Uterus (tissue), 4 donors: Measurements from ENCODE around the gene KRTAP3-3. TPM values are rescaled to one million over a fixed set of nuclear protein-coding genes. Genes with fewer than 3 reads are reported as not detected.
"Not testable (repeated sequence)": the region's sequence is repeated elsewhere in the genome, so short reads cannot be mapped to it uniquely, and the experiment has no call there.

ENCODE experiments used
- DNase-seq, 2 donors: peaks; one replicate each; pipeline ENCODE4 v3.0.0-alpha.2; 2019 to 2020
- H3K27ac ChIP-seq, 2 donors: fragments of 200-600 bp; sonication (generic); 1 replicate in 1 of 2; 2 replicates in 1 of 2; pipeline ENCODE4 v1.5.1; 2016 to 2018
- H3K27me3 ChIP-seq, 2 donors: fragments of 200-600 bp; sonication (generic); one replicate each; pipeline ENCODE4 v1.5.1; 2018 to 2019; ENCODE audit warnings: control low read depth in 1 of 2
- H3K36me3 ChIP-seq, 2 donors: fragments of 200-600 bp; sonication (generic); one replicate each; pipeline ENCODE4 v1.5.1; 2019; ENCODE audit warnings: control low read depth in 1 of 2
- H3K4me1 ChIP-seq, 2 donors: fragments of 200-600 bp; sonication (generic); one replicate each; pipeline ENCODE4 v1.5.1; 2018 to 2019; ENCODE audit warnings: control low read depth in 1 of 2
- H3K4me3 ChIP-seq, 2 donors: fragments of 200-600 bp; sonication (generic); 1 replicate in 1 of 2; 2 replicates in 1 of 2; pipeline ENCODE4 v1.5.1; 2018 to 2019; ENCODE audit warnings: mild to moderate bottlenecking in 1 of 2
- H3K9me3 ChIP-seq, 2 donors: fragments of 200-600 bp; sonication (generic); one replicate each; pipeline ENCODE4 v1.5.1; 2019; ENCODE audit warnings: control low read depth in 1 of 2
- CTCF ChIP-seq, 4 experiments: fragments of 200-600 bp in 2 of 4; fragments of 450-650 bp in 2 of 4; sonication (generic) in 2 of 4; IDR thresholded peaks; one replicate each; pipeline ENCODE4 v1.5.1; 2016 to 2019; ENCODE audit warnings: antibody characterized with exemption in 4 of 4, mild to moderate bottlenecking in 2 of 4, moderate library complexity in 1 of 4
- POLR2A ChIP-seq, 2 donors: fragments of 450-650 bp; IDR thresholded peaks; one replicate each; pipeline ENCODE4 v1.6.1; 2016; ENCODE audit warnings: antibody characterized with exemption in 2 of 2, mild to moderate bottlenecking in 1 of 2, moderate library complexity in 1 of 2
- intact Hi-C: fragments of 100-400 bp; cut with DNase I; formaldehyde crosslinking; loops from one replicate; pipeline ENCODE4 v1.15.1; 2023; ENCODE audit warnings: low total_unique reads
- total RNA-seq, 4 donors: library from RNA; depleted of rRNA in 3 of 4; stranded (reverse); fragments of >200 nt in 3 of 4; gene quantifications; one replicate each; pipeline versions ENCODE4 v1.1.0 to v1.2.4, GENCODE V29; 2014 to 2023
- donor health status: DM: yes; HTN: yes; CAD: no.

KRTAP3-3 gene
- not detected for total RNA-seq

- TF ChIP-seq POLR2A (IDR thresholded peaks at IDR 0.05) (no peak), CTCF (IDR thresholded peaks at IDR 0.05) (no peak)
- intact Hi-C loops, result no loop called here
- no peak for DNase-seq
- Histone ChIP-seq H3K27ac (no peak within 1 kb of the TSS), H3K27me3 (no peaks in the 10 kb centered on the region), H3K9me3 (no peaks in the 10 kb centered on the region), H3K4me1 (no peaks in the 10 kb centered on the region), H3K4me3 (no peak within 1 kb of the TSS), H3K36me3 (no peaks in the 10 kb centered on the region)
Observed at GRCh38 chr17:40993839-40994238, at the start of gene KRTAP3-3. KRTAP3-3 (minus strand) TSS chr17:40994164; CDS start chr17:40994097, 67 bp downstream.

GRCh38 chr17:41042953-41043352 lies 49.0 kb upstream of the KRTAP3-3 start:
- Histone ChIP-seq H3K9me3 (no peaks in the 10 kb centered on the region), H3K4me1 (no peaks in the 10 kb centered on the region), H3K27me3 (no peaks in the 10 kb centered on the region), H3K4me3 (no peak overlapping the region), H3K36me3 (no peaks in the 10 kb centered on the region), H3K27ac (no peak overlapping the region)
- intact Hi-C loops, result no loop called here
- no peak for DNase-seq
- no peak for TF ChIP-seq CTCF (IDR thresholded peaks at IDR 0.05)
- no peak for TF ChIP-seq POLR2A (IDR thresholded peaks at IDR 0.05)

GRCh38 chr17:41040783-41041571 lies 47.0 kb upstream of the KRTAP3-3 start, which contains the start of gene KRTAP1-1:
KRTAP1-1 (minus strand) TSS chr17:41041450; CDS start chr17:41041397, 53 bp downstream.
- H3K9me3 ChIP-seq, H3K4me3 ChIP-seq, H3K27me3 ChIP-seq, intact Hi-C loops, H3K27ac ChIP-seq, H3K4me1 ChIP-seq, DNase-seq, H3K36me3 ChIP-seq: not testable (repeated sequence)

- no peaks in the 10 kb centered on the region for H3K36me3 ChIP-seq
- H3K4me1 ChIP-seq, result no peaks in the 10 kb centered on the region
- no peaks in the 10 kb centered on the region for H3K9me3 ChIP-seq
- H3K27me3 ChIP-seq, result no peaks in the 10 kb centered on the region
- DNase-seq, result no peak
- no peak overlapping the region for H3K4me3 ChIP-seq
- TF ChIP-seq CTCF (IDR thresholded peaks at IDR 0.05) (no peak), POLR2A (IDR thresholded peaks at IDR 0.05) (no peak)
- intact Hi-C loops, result no loop called here
- no peak overlapping the region for H3K27ac ChIP-seq
Observed at GRCh38 chr17:41037853-41038350, 43.9 kb upstream of the KRTAP3-3 start.

- H3K27ac ChIP-seq, H3K36me3 ChIP-seq, intact Hi-C loops, DNase-seq, H3K4me1 ChIP-seq, H3K9me3 ChIP-seq, H3K27me3 ChIP-seq, H3K4me3 ChIP-seq: not testable (repeated sequence)
Observed at GRCh38 chr17:41034346-41034935, 40.5 kb upstream of the KRTAP3-3 start, which contains the start of gene KRTAP1-3. KRTAP1-3 (minus strand) TSS chr17:41034874; CDS start chr17:41034821, 53 bp downstream.

GRCh38 chr17:41029633-41030245 lies 35.8 kb upstream of the KRTAP3-3 start, which contains the start of gene KRTAP1-4:
KRTAP1-4 (minus strand) TSS chr17:41030195; CDS start chr17:41030078, 117 bp downstream.
- TF ChIP-seq POLR2A (IDR thresholded peaks at IDR 0.05), result no peak
- no peak for TF ChIP-seq CTCF (IDR thresholded peaks at IDR 0.05)
- Histone ChIP-seq H3K9me3 (no peaks in the 10 kb centered on the region), H3K4me1 (no peaks in the 10 kb centered on the region), H3K4me3 (no peak within 1 kb of the TSS), H3K36me3 (no peaks in the 10 kb centered on the region), H3K27ac (no peak within 1 kb of the TSS), H3K27me3 (no peaks in the 10 kb centered on the region)
- no peak for DNase-seq
- intact Hi-C loops, result no loop called here
